CD14-positive monocyte (primary cell): ENCODE results near the gene CDKN2B. TPM values are rescaled to one million over a fixed set of nuclear protein-coding genes. Genes with fewer than 3 reads are reported as not detected.
A peak's percentile ranks its signal among the peaks of the same experiment; 100 is the strongest.

Source experiments
- DNase-seq, 3 donors: peaks; one replicate each; pipeline ENCODE4 v3.0.0-alpha.2; 2011 to 2022
- H2AFZ ChIP-seq: 2 replicates; pipeline ENCODE4 v1.6.0; 2012; ENCODE audit warnings: mild to moderate bottlenecking, low read depth, low read length, inconsistent platforms; ENCODE audit not compliant: insufficient read depth, poor library complexity, severe bottlenecking
- H3K27ac ChIP-seq, 2 donors: 1 replicate in 1 of 2; 2 replicates in 1 of 2; pipeline ENCODE4 v1.5.1; 2012 to 2013; ENCODE audit warnings: low read length in 2 of 2, control low read depth in 1 of 2, inconsistent platforms in 1 of 2, low read depth in 1 of 2, mild to moderate bottlenecking in 1 of 2
- H3K27me3 ChIP-seq, 2 donors: one replicate each; pipeline versions ENCODE4 v1.6.0 to v1.6.1; 2011 to 2013; ENCODE audit warnings: low read length in 2 of 2; ENCODE audit not compliant: control insufficient read depth in 2 of 2, insufficient read depth in 2 of 2
- H3K36me3 ChIP-seq, 2 donors: replicated peaks in 1 of 2; 1 replicate in 1 of 2; 2 replicates in 1 of 2; pipeline versions ENCODE4 v1.5.1 to v1.6.1; 2012 to 2013; ENCODE audit warnings: low read length in 2 of 2, control low read depth in 1 of 2, inconsistent platforms in 1 of 2, mild to moderate bottlenecking in 1 of 2; ENCODE audit not compliant: insufficient read depth in 2 of 2, control insufficient read depth in 1 of 2
- H3K4me1 ChIP-seq, 2 donors: 1 replicate in 1 of 2; 2 replicates in 1 of 2; pipeline versions ENCODE4 v1.5.1 to v1.6.1; 2012 to 2013; ENCODE audit warnings: low read length in 2 of 2, control low read depth in 1 of 2, inconsistent platforms in 1 of 2, mild to moderate bottlenecking in 1 of 2, moderate library complexity in 1 of 2; ENCODE audit not compliant: insufficient read depth in 2 of 2, control insufficient read depth in 1 of 2
- H3K4me2 ChIP-seq: replicated peaks from 2 replicates; pipeline ENCODE3; 2012; ENCODE audit warnings: low read length, moderate library complexity, mild to moderate bottlenecking; ENCODE audit not compliant: poor library complexity, severe bottlenecking; ENCODE audit errors: extremely low read depth
- H3K4me3 ChIP-seq, 3 experiments: fragments of 200-600 bp in 1 of 3; sonication (generic) in 1 of 3; replicated peaks in 1 of 3; 1 replicate in 2 of 3; 2 replicates in 1 of 3; pipeline ENCODE4 v1.5.1; 2011 to 2013; ENCODE audit warnings: low read length in 3 of 3, mild to moderate bottlenecking in 3 of 3, control low read depth in 2 of 3, low read depth in 2 of 3, inconsistent platforms in 1 of 3, moderate library complexity in 1 of 3
- H3K79me2 ChIP-seq: 2 replicates; pipeline ENCODE4 v1.6.0; 2012; ENCODE audit warnings: mild to moderate bottlenecking, control low read depth, inconsistent platforms, low read length, moderate library complexity; ENCODE audit not compliant: insufficient read depth
- H3K9ac ChIP-seq: 2 replicates; pipeline ENCODE4 v1.6.0; 2017; ENCODE audit warnings: low read length, mild to moderate bottlenecking; ENCODE audit not compliant: insufficient read depth, poor library complexity, severe bottlenecking
- H3K9me3 ChIP-seq, 2 donors: replicated peaks in 1 of 2; 1 replicate in 1 of 2; 2 replicates in 1 of 2; pipeline versions ENCODE4 v1.5.1 to v1.6.1; 2012 to 2013; ENCODE audit warnings: low read length in 2 of 2, control low read depth in 1 of 2; ENCODE audit not compliant: control insufficient read depth in 1 of 2, insufficient read depth in 1 of 2
- H4K20me1 ChIP-seq: 2 replicates; pipeline ENCODE4 v1.6.0; 2012; ENCODE audit warnings: mild to moderate bottlenecking, low read length, control low read depth, moderate library complexity; ENCODE audit not compliant: insufficient read depth
- H3K27ac Mint-ChIP-seq, 7 donors: one replicate each; pipeline ENCODE4 v1.8.0; 2020; ENCODE audit warnings: mild to moderate bottlenecking in 7 of 7, mixed read lengths in 7 of 7, moderate library complexity in 6 of 7, inconsistent platforms in 2 of 7
- H3K27me3 Mint-ChIP-seq, 3 donors: one replicate each; pipeline ENCODE4 v1.8.0; 2021 to 2022; ENCODE audit warnings: low read depth in 3 of 3, mild to moderate bottlenecking in 3 of 3, mixed read lengths in 3 of 3, moderate library complexity in 3 of 3, inconsistent platforms in 1 of 3
- H3K36me3 Mint-ChIP-seq, 2 donors: one replicate each; pipeline ENCODE4 v1.8.0; 2020; ENCODE audit warnings: mixed read lengths in 2 of 2, inconsistent platforms in 1 of 2, mild to moderate bottlenecking in 1 of 2
- H3K4me1 Mint-ChIP-seq: one replicate; pipeline ENCODE4 v1.8.0; 2020; ENCODE audit warnings: mild to moderate bottlenecking, mixed read lengths
- H3K4me3 Mint-ChIP-seq, 2 donors: one replicate each; pipeline ENCODE4 v1.8.0; 2020; ENCODE audit warnings: mild to moderate bottlenecking in 2 of 2, mixed read lengths in 2 of 2, moderate library complexity in 1 of 2
- H3K9me3 Mint-ChIP-seq, 7 donors: one replicate each; pipeline ENCODE4 v1.8.0; 2020 to 2022; ENCODE audit warnings: mixed read lengths in 7 of 7, mild to moderate bottlenecking in 6 of 7, moderate library complexity in 6 of 7, inconsistent platforms in 2 of 7
- WGBS: methylation state at CpG from one replicate; pipeline ENCODE4 v1.1.5; 2013; ENCODE audit warnings: missing lambda C conversion rate; ENCODE audit not compliant: insufficient coverage; 5-methylcytosine and 5-hydroxymethylcytosine counted together
- intact Hi-C, 2 donors: fragments of 100-400 bp; cut with micrococcal nuclease; formaldehyde crosslinking; loops; one replicate each; pipeline versions ENCODE4 v1.15.0 to v1.15.1; 2023
- polyA plus RNA-seq, 3 donors: library from polyadenylated mRNA; depleted of rRNA in 1 of 3; unstranded in 2 of 3; stranded (reverse) in 1 of 3; fragments of 300-500 nt in 2 of 3; fragments of >200 nt in 1 of 3; fragmentation: Illumina TruSeq in 2 of 3; gene quantifications; 1 replicate in 2 of 3; 2 replicates in 1 of 3; pipeline ENCODE4 v1.2.3, GENCODE V29; 2012 to 2021
- TF ChIP-seq, protein P1 (sequence below): fragments of 200-600 bp; IDR thresholded peaks from one replicate; pipeline ENCODE4 v1.8.0; 2022; ENCODE audit warnings: antibody characterized with exemption, mild to moderate bottlenecking

CDKN2B gene
- polyA plus RNA-seq, 3 donors = 1.2 to 6.7 (median 2.7) TPM

DNA sequence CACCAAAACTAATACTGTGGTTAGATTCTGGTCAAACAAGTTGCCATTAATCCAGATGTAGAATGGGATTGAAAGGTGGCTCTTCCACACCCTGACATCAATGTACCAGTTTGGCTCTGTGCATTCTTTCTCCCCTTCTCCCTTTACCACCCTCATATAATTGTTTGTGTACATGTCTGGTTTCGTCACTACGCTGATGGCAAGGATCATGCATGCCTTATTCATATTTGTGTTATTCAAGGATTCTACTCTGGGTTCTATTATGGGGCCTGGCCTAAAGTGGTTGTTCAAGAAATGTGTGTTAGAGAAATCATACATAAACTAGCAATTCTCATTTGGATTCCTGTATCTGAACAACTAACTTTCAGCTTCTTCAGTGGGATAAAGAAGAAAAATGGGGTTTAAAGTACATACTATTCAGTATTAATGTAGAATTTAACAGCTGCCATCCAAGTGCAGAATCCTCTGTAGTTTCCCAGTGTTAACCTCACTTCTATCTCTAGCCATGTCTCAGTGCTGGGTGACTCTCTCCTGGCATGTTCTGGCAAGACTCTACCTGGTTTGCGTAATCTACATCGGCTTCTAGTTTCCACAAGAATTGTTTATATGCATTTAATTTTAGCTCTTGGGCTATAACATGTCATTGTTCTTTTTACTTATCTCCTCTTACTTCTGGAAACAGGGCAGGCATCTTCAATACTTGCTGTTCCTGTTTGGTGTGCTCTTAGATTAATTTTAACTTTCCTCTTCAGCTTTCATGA is 27.9 kb upstream of the CDKN2B start:
- no peak overlapping the region for H3K9ac ChIP-seq
- no peaks in the 10 kb centered on the region for H3K79me2 ChIP-seq
- H2AFZ ChIP-seq = no peak overlapping the region
- intact Hi-C loops = no loop called here
- H3K4me3 ChIP-seq = no peak overlapping the region
- peak in 1 of 3 donors; percentile 12 for DNase-seq
- no peaks in the 10 kb centered on the region for H3K9me3 ChIP-seq
- Mint-ChIP-seq H3K4me1 (peaks cover 58% of the 10 kb centered on the region), H3K9me3 (no peaks in the 10 kb centered on the region), H3K36me3 (peaks cover 2 to 4% of the 10 kb centered on the region in 2 donors), H3K4me3 (no peak overlapping the region), H3K27ac (peak overlapping the region; percentile 1 to 81 (median 53)), H3K27me3 (peaks cover 3 to 4% (median 4%) of the 10 kb centered on the region in 3 donors)
- WGBS = no CpG with 5 or more reads among the region's 4 CpGs
- H3K27ac ChIP-seq = peak overlapping the region in 1 of 2 donors; percentile 18
- TF ChIP-seq, protein P1, sequence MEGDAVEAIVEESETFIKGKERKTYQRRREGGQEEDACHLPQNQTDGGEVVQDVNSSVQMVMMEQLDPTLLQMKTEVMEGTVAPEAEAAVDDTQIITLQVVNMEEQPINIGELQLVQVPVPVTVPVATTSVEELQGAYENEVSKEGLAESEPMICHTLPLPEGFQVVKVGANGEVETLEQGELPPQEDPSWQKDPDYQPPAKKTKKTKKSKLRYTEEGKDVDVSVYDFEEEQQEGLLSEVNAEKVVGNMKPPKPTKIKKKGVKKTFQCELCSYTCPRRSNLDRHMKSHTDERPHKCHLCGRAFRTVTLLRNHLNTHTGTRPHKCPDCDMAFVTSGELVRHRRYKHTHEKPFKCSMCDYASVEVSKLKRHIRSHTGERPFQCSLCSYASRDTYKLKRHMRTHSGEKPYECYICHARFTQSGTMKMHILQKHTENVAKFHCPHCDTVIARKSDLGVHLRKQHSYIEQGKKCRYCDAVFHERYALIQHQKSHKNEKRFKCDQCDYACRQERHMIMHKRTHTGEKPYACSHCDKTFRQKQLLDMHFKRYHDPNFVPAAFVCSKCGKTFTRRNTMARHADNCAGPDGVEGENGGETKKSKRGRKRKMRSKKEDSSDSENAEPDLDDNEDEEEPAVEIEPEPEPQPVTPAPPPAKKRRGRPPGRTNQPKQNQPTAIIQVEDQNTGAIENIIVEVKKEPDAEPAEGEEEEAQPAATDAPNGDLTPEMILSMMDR = no peak
- H4K20me1 ChIP-seq = no peaks in the 10 kb centered on the region
- no peak overlapping the region for H3K4me2 ChIP-seq
- H3K27me3 ChIP-seq = peaks cover 2 to 3% of the 10 kb centered on the region in 2 donors
- no peaks in the 10 kb centered on the region for H3K36me3 ChIP-seq
- peaks cover 40 to 54% of the 10 kb centered on the region in 2 donors for H3K4me1 ChIP-seq

DNA sequence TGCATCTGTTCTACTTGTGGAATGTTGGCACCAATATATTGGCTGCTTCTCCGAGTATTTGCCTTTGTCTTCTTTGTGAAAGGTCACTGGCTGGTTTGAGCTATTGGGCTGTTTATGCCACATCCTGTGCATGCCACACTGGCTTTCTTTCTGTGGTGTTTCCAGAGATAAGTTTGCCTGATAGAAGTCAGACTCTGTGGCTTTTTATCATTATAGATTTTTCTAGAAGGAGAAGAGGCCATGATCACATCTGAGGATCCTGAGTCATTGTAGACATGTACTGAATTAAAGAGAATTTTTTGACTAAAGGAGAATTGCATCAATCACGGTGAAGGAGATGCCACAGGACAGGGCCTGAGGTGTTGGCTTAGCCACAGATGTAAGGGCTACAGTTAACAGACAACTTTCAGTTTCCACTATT is 26.5 kb upstream of the CDKN2B start:
- DNase-seq = no peak
- Histone ChIP-seq H3K79me2 (no peaks in the 10 kb centered on the region), H4K20me1 (no peaks in the 10 kb centered on the region), H3K4me2 (no peak overlapping the region), H2AFZ (no peak overlapping the region), H3K9me3 (no peaks in the 10 kb centered on the region), H3K27me3 (no peaks in the 10 kb centered on the region), H3K36me3 (no peaks in the 10 kb centered on the region), H3K4me3 (no peak overlapping the region), H3K4me1 (peaks cover 50 to 64% of the 10 kb centered on the region in 2 donors), H3K9ac (no peak overlapping the region), H3K27ac (peak overlapping the region in 1 of 2 donors; percentile 2)
- TF ChIP-seq, protein P1 = no peak
- H3K36me3 Mint-ChIP-seq = peaks cover 2 to 4% of the 10 kb centered on the region in 2 donors
- no peaks in the 10 kb centered on the region for H3K27me3 Mint-ChIP-seq
- intact Hi-C loops = no loop called here
- WGBS = 89% methylated on average over 1 of the region's 2 CpGs
- H3K4me1 Mint-ChIP-seq = peaks cover 61% of the 10 kb centered on the region
- H3K27ac Mint-ChIP-seq = peak overlapping the region in 2 of 7 donors; percentile 13 to 42
- no peaks in the 10 kb centered on the region for H3K9me3 Mint-ChIP-seq
- no peak overlapping the region for H3K4me3 Mint-ChIP-seq
